Measurements from ENCODE around the gene NLGN1. TPM values are rescaled to one million over a fixed set of nuclear protein-coding genes. Genes with fewer than 3 reads are reported as not detected.
"Not testable (repeated sequence)": the region's sequence is repeated elsewhere in the genome, so short reads cannot be mapped to it uniquely, and the experiment has no call there.

NLGN1 gene
- total RNA-seq, 2 donors from 2014 or later: not detected

- no peaks in the 10 kb centered on the region for H3K27me3 Mint-ChIP-seq
- no peak for ATAC-seq (replicated peaks)
- peaks cover 3% of the 10 kb centered on the region for H3K9me3 Mint-ChIP-seq
- no peak overlapping the region for H3K4me3 Mint-ChIP-seq
- H3K36me3 Mint-ChIP-seq (ENCODE audit: low read depth): no peaks in the 10 kb centered on the region
- H3K4me1 Mint-ChIP-seq: no peaks in the 10 kb centered on the region
- H3K27ac Mint-ChIP-seq: no peak overlapping the region
Observed at GRCh38 chr3:173467501-173467900, 70.0 kb downstream of the NLGN1 start.

- H3K4me1 Mint-ChIP-seq: no peaks in the 10 kb centered on the region
- no peak overlapping the region for H3K4me3 Mint-ChIP-seq
- no peaks in the 10 kb centered on the region for H3K36me3 Mint-ChIP-seq (ENCODE audit: low read depth)
- no peak for ATAC-seq (replicated peaks)
- H3K27ac Mint-ChIP-seq: no peak overlapping the region
- H3K27me3 Mint-ChIP-seq: no peaks in the 10 kb centered on the region
- H3K9me3 Mint-ChIP-seq: peaks cover 14% of the 10 kb centered on the region
Observed at GRCh38 chr3:173473237-173473636, 75.7 kb downstream of the NLGN1 start.

- H3K36me3 Mint-ChIP-seq (ENCODE audit: low read depth): no peaks in the 10 kb centered on the region
- H3K9me3 Mint-ChIP-seq: peaks cover 21% of the 10 kb centered on the region
- ATAC-seq (replicated peaks): no peak
- H3K27ac Mint-ChIP-seq: no peak overlapping the region
- H3K27me3 Mint-ChIP-seq: no peaks in the 10 kb centered on the region
- no peak overlapping the region for H3K4me3 Mint-ChIP-seq
- H3K4me1 Mint-ChIP-seq: no peaks in the 10 kb centered on the region
Observed at GRCh38 chr3:173479301-173479700, 81.8 kb downstream of the NLGN1 start.

GRCh38 chr3:173501931-173502489 is 104.5 kb downstream of the NLGN1 start:
- Mint-ChIP-seq H3K36me3 (ENCODE audit: low read depth) (no peaks in the 10 kb centered on the region), H3K4me3 (no peak overlapping the region), H3K27me3 (no peaks in the 10 kb centered on the region), H3K27ac (no peak overlapping the region), H3K9me3 (peaks cover 14% of the 10 kb centered on the region), H3K4me1 (no peaks in the 10 kb centered on the region)
- ATAC-seq (replicated peaks): no peak

GRCh38 chr3:173502983-173503568 is 105.5 kb downstream of the NLGN1 start:
- Mint-ChIP-seq H3K36me3 (ENCODE audit: low read depth) (no peaks in the 10 kb centered on the region), H3K9me3 (peaks cover 14% of the 10 kb centered on the region), H3K4me1 (no peaks in the 10 kb centered on the region), H3K27me3 (no peaks in the 10 kb centered on the region), H3K4me3 (no peak overlapping the region), H3K27ac (no peak overlapping the region)
- no peak for ATAC-seq (replicated peaks)

- Mint-ChIP-seq H3K27ac (no peak overlapping the region), H3K4me1 (no peaks in the 10 kb centered on the region), H3K27me3 (no peaks in the 10 kb centered on the region), H3K9me3 (peaks cover 5% of the 10 kb centered on the region), H3K36me3 (ENCODE audit: low read depth) (no peaks in the 10 kb centered on the region), H3K4me3 (no peak overlapping the region)
- no peak for ATAC-seq (replicated peaks)
Observed at GRCh38 chr3:173510565-173510964, 113.0 kb downstream of the NLGN1 start.

GRCh38 chr3:173513123-173513522 is 115.6 kb downstream of the NLGN1 start:
- ATAC-seq (replicated peaks): peak; percentile 65
- H3K27me3 Mint-ChIP-seq: no peaks in the 10 kb centered on the region
- H3K4me1 Mint-ChIP-seq: no peaks in the 10 kb centered on the region
- no peak overlapping the region for H3K27ac Mint-ChIP-seq
- H3K4me3 Mint-ChIP-seq: no peak overlapping the region
- H3K36me3 Mint-ChIP-seq (ENCODE audit: low read depth): no peaks in the 10 kb centered on the region
- H3K9me3 Mint-ChIP-seq: peaks cover 8% of the 10 kb centered on the region

- Mint-ChIP-seq H3K4me3 (no peak overlapping the region), H3K27ac (no peak overlapping the region), H3K9me3 (peaks cover 25% of the 10 kb centered on the region), H3K27me3 (no peaks in the 10 kb centered on the region), H3K36me3 (ENCODE audit: low read depth) (no peaks in the 10 kb centered on the region), H3K4me1 (no peaks in the 10 kb centered on the region)
- no peak for ATAC-seq (replicated peaks)
Observed at GRCh38 chr3:173529062-173529711, 131.6 kb downstream of the NLGN1 start.

GRCh38 chr3:173531602-173532001 is 134.1 kb downstream of the NLGN1 start:
- ATAC-seq (replicated peaks): no peak
- Mint-ChIP-seq H3K36me3 (ENCODE audit: low read depth) (no peaks in the 10 kb centered on the region), H3K27me3 (no peaks in the 10 kb centered on the region), H3K4me1 (no peaks in the 10 kb centered on the region), H3K4me3 (no peak overlapping the region), H3K27ac (no peak overlapping the region), H3K9me3 (peaks cover 12% of the 10 kb centered on the region)

- Mint-ChIP-seq H3K9me3 (no peaks in the 10 kb centered on the region), H3K27me3 (no peaks in the 10 kb centered on the region), H3K4me3 (no peak overlapping the region), H3K36me3 (ENCODE audit: low read depth) (no peaks in the 10 kb centered on the region), H3K4me1 (no peaks in the 10 kb centered on the region), H3K27ac (no peak overlapping the region)
- no peak for ATAC-seq (replicated peaks)
Observed at GRCh38 chr3:173538410-173538809, 140.9 kb downstream of the NLGN1 start.

- ATAC-seq (replicated peaks); H3K27ac Mint-ChIP-seq; H3K4me1 Mint-ChIP-seq; H3K27me3 Mint-ChIP-seq; H3K4me3 Mint-ChIP-seq; H3K9me3 Mint-ChIP-seq; H3K36me3 Mint-ChIP-seq (ENCODE audit: low read depth): not testable (repeated sequence)
Observed at GRCh38 chr3:173545590-173545989, 148.0 kb downstream of the NLGN1 start.

GRCh38 chr3:173547070-173547469 is 149.5 kb downstream of the NLGN1 start:
- Mint-ChIP-seq H3K27ac (no peak overlapping the region), H3K36me3 (ENCODE audit: low read depth) (no peaks in the 10 kb centered on the region), H3K4me1 (no peaks in the 10 kb centered on the region), H3K9me3 (no peaks in the 10 kb centered on the region), H3K4me3 (no peak overlapping the region), H3K27me3 (no peaks in the 10 kb centered on the region)
- ATAC-seq (replicated peaks): no peak

GRCh38 chr3:173548261-173548660 is 150.7 kb downstream of the NLGN1 start:
- H3K4me3 Mint-ChIP-seq: no peak overlapping the region
- H3K9me3 Mint-ChIP-seq: no peaks in the 10 kb centered on the region
- no peak for ATAC-seq (replicated peaks)
- no peak overlapping the region for H3K27ac Mint-ChIP-seq
- no peaks in the 10 kb centered on the region for H3K4me1 Mint-ChIP-seq
- H3K36me3 Mint-ChIP-seq (ENCODE audit: low read depth): no peaks in the 10 kb centered on the region
- no peaks in the 10 kb centered on the region for H3K27me3 Mint-ChIP-seq

GRCh38 chr3:173552526-173552925 is 155.0 kb downstream of the NLGN1 start:
- Mint-ChIP-seq H3K27ac (no peak overlapping the region), H3K36me3 (ENCODE audit: low read depth) (no peaks in the 10 kb centered on the region), H3K9me3 (no peaks in the 10 kb centered on the region), H3K27me3 (no peaks in the 10 kb centered on the region), H3K4me1 (no peaks in the 10 kb centered on the region), H3K4me3 (no peak overlapping the region)
- ATAC-seq (replicated peaks): no peak

- Mint-ChIP-seq H3K36me3 (ENCODE audit: low read depth) (no peaks in the 10 kb centered on the region), H3K27me3 (no peaks in the 10 kb centered on the region), H3K27ac (no peak overlapping the region), H3K9me3 (no peaks in the 10 kb centered on the region), H3K4me3 (no peak overlapping the region), H3K4me1 (no peaks in the 10 kb centered on the region)
- ATAC-seq (replicated peaks): no peak
Observed at GRCh38 chr3:173553635-173554280, 156.2 kb downstream of the NLGN1 start.

All from activated T-helper 17 cell treated with anti-CD3 and anti-CD28 coated beads, Interleukin-2, amount 50 U/mL, for 72 hours (primary cell).